Hepatocyte (in vitro differentiated cells): Measurements from ENCODE around the gene SRM. TPM values are rescaled to one million over a fixed set of nuclear protein-coding genes. Genes with fewer than 3 reads are reported as not detected.
"Not testable (repeated sequence)": the region's sequence is repeated elsewhere in the genome, so short reads cannot be mapped to it uniquely, and the experiment has no call there.

Experiments
- DNase-seq: peaks from one replicate; pipeline ENCODE4 v3.0.0-alpha.2; 2016; ENCODE audit warnings: low spot score
- H2AFZ ChIP-seq: fragments of 200-600 bp; sonication (generic); 2 replicates; pipeline ENCODE4 v1.6.0; 2016; ENCODE audit warnings: antibody characterized with exemption, mild to moderate bottlenecking
- H3K27ac ChIP-seq: fragments of 200-600 bp; sonication (generic); 2 replicates; pipeline ENCODE4 v1.5.1; 2016; ENCODE audit warnings: mild to moderate bottlenecking
- H3K27me3 ChIP-seq: fragments of 200-600 bp; sonication (generic); 2 replicates; pipeline ENCODE4 v1.6.1; 2016
- H3K36me3 ChIP-seq: fragments of 200-600 bp; sonication (generic); replicated peaks from 2 replicates; pipeline ENCODE4 v1.5.1; 2016; ENCODE audit warnings: low read depth; ENCODE audit not compliant: insufficient read depth
- H3K4me1 ChIP-seq: fragments of 200-600 bp; sonication (generic); 2 replicates; pipeline ENCODE4 v1.5.1; 2016; ENCODE audit warnings: mild to moderate bottlenecking, moderate library complexity; ENCODE audit not compliant: insufficient read depth
- H3K4me2 ChIP-seq: fragments of 200-600 bp; sonication (generic); 2 replicates; pipeline ENCODE4 v1.6.0; 2016
- H3K4me3 ChIP-seq: fragments of 200-600 bp; sonication (generic); 2 replicates; pipeline ENCODE4 v1.5.1; 2016; ENCODE audit warnings: mild to moderate bottlenecking
- H3K79me2 ChIP-seq: fragments of 200-600 bp; sonication (generic); 2 replicates; pipeline ENCODE4 v1.6.0; 2017; ENCODE audit warnings: mild to moderate bottlenecking
- H3K9me2 ChIP-seq: fragments of 200-600 bp; sonication (generic); replicated peaks from 2 replicates; pipeline ENCODE4 v1.6.0; 2017; ENCODE audit warnings: mild to moderate bottlenecking; ENCODE audit not compliant: insufficient read depth
- H3K9me3 ChIP-seq: fragments of 200-600 bp; sonication (generic); 2 replicates; pipeline ENCODE4 v1.5.1; 2016; ENCODE audit warnings: low read depth, mild to moderate bottlenecking
- H4K20me1 ChIP-seq: fragments of 200-600 bp; sonication (generic); 2 replicates; pipeline ENCODE4 v1.6.0; 2016; ENCODE audit warnings: mild to moderate bottlenecking; ENCODE audit not compliant: insufficient read depth, poor library complexity, severe bottlenecking
- EZH2 ChIP-seq: fragments of 200-600 bp; sonication (generic); IDR thresholded peaks from 2 replicates; pipeline ENCODE4 v1.6.1; 2016; ENCODE audit warnings: antibody characterized with exemption, mild to moderate bottlenecking, borderline replicate concordance
- EZH2phosphoT487 ChIP-seq: fragments of 200-600 bp; sonication (generic); IDR thresholded peaks from one replicate; pipeline ENCODE4 v1.6.1; 2018; ENCODE audit warnings: antibody characterized with exemption, mild to moderate bottlenecking, low read depth, moderate library complexity; ENCODE audit not compliant: unreplicated experiment, severe bottlenecking
- WGBS: methylation state at CpG from one replicate; pipeline ENCODE4 v1.1.6; 2016; ENCODE audit warnings: low lambda C conversion rate; ENCODE audit errors: missing lambda C conversion rate; 5-methylcytosine and 5-hydroxymethylcytosine counted together
- polyA plus RNA-seq: library from polyadenylated mRNA; unstranded; fragments of >200 nt; fragmentation: Nextera tagmentation; extraction: Ambion mirVana; gene quantifications from 2 replicates; pipeline ENCODE4 v1.2.1, GENCODE V29; 2016
- total RNA-seq: library from RNA; depleted of rRNA; stranded (reverse); fragments of >200 nt; gene quantifications from 2 replicates; pipeline ENCODE4 v1.2.3, GENCODE V29; 2014
- TF ChIP-seq, protein P1 (sequence below): fragments of 200-600 bp; sonication (generic); IDR thresholded peaks from 2 replicates; pipeline ENCODE4 v1.5.1; 2016; ENCODE audit warnings: antibody characterized with exemption, mild to moderate bottlenecking; ENCODE audit not compliant: poor library complexity

SRM gene
- total and polyA plus RNA-seq, 2 experiments from 2014 or later, result 22.7 to 186 TPM

DNA sequence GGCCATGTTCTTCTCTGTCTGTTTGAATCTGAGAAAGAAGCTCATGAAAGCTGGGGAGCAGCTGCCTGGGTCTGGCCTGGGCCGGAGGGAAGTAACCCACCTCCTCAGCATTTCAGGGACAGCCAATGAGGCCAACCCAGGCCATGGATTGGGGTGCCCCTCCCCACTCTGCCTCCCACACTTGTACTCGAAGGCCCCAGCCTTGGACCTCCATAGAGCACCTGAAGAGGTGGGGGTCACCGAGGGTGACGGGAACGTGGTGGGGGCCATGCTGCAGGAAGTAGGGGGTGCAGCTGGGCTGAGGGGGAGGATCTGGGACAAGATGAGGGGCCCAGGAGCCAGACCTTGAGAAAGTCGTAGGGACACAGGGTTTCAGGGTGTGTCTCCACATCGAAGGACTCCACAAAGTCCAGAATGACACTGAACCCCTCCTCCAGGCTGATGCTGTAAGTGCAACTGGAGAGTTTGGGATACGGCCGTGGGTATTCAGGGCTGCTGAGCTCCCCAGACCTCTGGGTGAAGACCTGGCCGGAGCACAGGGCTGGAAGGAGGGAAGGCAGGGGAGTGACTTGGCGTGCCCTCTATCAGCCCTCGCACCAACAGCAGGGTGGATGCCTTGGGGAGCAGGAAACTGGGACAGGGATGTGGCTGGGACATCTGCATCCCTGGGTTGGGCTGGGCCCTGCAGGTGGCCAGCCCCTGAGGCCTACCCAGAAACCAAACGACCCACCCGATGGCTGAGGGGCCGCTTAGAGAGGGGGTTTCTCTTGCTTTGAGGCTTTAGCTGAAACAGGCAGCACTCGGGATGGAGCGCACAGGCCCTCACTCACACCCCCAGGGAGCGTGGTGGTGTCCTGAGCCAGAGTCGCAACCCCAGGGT is 16.6 kb downstream of the SRM start:
- no peak overlapping the region for H3K4me3 ChIP-seq
- TF ChIP-seq, protein P1, sequence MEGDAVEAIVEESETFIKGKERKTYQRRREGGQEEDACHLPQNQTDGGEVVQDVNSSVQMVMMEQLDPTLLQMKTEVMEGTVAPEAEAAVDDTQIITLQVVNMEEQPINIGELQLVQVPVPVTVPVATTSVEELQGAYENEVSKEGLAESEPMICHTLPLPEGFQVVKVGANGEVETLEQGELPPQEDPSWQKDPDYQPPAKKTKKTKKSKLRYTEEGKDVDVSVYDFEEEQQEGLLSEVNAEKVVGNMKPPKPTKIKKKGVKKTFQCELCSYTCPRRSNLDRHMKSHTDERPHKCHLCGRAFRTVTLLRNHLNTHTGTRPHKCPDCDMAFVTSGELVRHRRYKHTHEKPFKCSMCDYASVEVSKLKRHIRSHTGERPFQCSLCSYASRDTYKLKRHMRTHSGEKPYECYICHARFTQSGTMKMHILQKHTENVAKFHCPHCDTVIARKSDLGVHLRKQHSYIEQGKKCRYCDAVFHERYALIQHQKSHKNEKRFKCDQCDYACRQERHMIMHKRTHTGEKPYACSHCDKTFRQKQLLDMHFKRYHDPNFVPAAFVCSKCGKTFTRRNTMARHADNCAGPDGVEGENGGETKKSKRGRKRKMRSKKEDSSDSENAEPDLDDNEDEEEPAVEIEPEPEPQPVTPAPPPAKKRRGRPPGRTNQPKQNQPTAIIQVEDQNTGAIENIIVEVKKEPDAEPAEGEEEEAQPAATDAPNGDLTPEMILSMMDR, result no peak
- TF ChIP-seq EZH2phosphoT487 (no peak), EZH2 (no peak)
- no peaks in the 10 kb centered on the region for H4K20me1 ChIP-seq
- no peaks in the 10 kb centered on the region for H3K27me3 ChIP-seq
- no peaks in the 10 kb centered on the region for H3K9me3 ChIP-seq
- no peaks in the 10 kb centered on the region for H3K79me2 ChIP-seq
- no peaks in the 10 kb centered on the region for H3K36me3 ChIP-seq
- WGBS, result 85% methylated on average over 18 of the region's 19 CpGs
- no peak overlapping the region for H2AFZ ChIP-seq
- H3K9me2 ChIP-seq, result no peaks in the 10 kb centered on the region
- H3K4me1 ChIP-seq, result no peaks in the 10 kb centered on the region
- no peak overlapping the region for H3K4me2 ChIP-seq
- DNase-seq, result no peak
- H3K27ac ChIP-seq, result no peak overlapping the region

DNA sequence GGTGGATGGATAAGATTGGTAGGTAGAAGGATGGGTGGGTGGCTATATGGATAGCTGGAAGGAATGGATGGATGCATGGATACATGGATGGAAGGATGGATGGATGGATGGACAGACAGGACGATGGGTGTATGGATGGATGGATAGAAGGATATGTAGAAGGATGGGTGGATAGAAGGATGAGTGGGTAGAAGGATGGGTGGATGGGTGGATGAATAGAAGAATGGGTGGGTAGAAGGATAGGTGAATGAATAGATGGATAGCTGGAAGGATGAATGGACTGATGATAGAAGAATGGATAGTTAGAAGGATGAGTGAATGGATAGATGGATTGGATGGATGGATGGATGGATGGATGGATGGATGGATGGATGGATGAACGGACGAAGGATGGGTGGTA is 17.8 kb downstream of the SRM start:
- Histone ChIP-seq H3K79me2 (no peaks in the 10 kb centered on the region), H3K4me1 (no peaks in the 10 kb centered on the region), H3K36me3 (no peaks in the 10 kb centered on the region), H3K4me3 (no peak overlapping the region), H3K27me3 (no peaks in the 10 kb centered on the region), H3K27ac (no peak overlapping the region), H3K9me2 (no peaks in the 10 kb centered on the region), H2AFZ (no peak overlapping the region), H4K20me1 (no peaks in the 10 kb centered on the region), H3K9me3 (no peaks in the 10 kb centered on the region), H3K4me2 (no peak overlapping the region)
- 85% methylated on average over 3 of the region's 3 CpGs for WGBS
- no peak for DNase-seq
- TF ChIP-seq EZH2, result no peak
- TF ChIP-seq, protein P1, result no peak
- no peak for TF ChIP-seq EZH2phosphoT487

DNA sequence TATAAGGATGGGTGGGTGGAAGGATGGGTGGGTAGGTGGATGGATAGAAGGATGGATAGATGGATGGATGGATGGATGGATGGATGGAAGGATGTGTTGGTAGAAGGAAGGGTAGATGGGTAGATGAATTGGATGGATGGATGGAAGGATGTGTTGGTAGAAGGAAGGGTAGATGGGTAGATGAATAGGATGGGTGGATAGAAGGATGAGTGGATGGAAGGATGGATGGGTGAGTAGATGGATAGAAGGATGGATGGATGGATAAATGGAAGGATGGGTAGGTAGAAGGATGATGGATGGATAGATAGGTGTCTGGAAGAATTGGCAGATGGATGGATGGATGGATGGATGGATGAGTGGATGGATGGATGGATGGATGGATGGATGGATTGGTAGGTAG is 18.8 kb downstream of the SRM start:
- Histone ChIP-seq H3K36me3 (no peaks in the 10 kb centered on the region), H3K9me2 (no peaks in the 10 kb centered on the region), H3K79me2 (no peaks in the 10 kb centered on the region), H3K4me3 (no peak overlapping the region), H3K27me3 (no peaks in the 10 kb centered on the region), H2AFZ (no peak overlapping the region), H3K4me2 (no peak overlapping the region), H3K27ac (no peak overlapping the region), H4K20me1 (no peaks in the 10 kb centered on the region), H3K4me1 (no peaks in the 10 kb centered on the region), H3K9me3 (no peaks in the 10 kb centered on the region)
- DNase-seq, result no peak
- TF ChIP-seq EZH2phosphoT487, result no peak
- TF ChIP-seq EZH2, result no peak
- TF ChIP-seq, protein P1, result no peak

DNA sequence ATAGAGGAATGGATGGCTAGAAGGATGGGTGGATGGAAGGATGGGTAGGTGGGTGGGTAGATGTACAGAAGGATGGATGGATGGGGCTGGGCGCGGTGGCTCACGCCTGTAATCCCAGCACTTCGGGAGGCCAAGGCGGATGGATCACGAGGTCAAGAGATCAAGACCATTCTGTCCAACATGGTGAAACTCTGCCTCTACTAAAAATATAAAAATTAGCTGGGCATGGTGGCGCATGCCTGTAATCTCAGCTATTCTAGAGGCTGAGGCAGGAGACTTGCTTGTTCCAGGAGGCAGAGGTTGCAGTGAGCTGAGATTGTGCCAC is 19.8 kb downstream of the SRM start:
- not testable (repeated sequence) for H3K27me3 ChIP-seq, H3K27ac ChIP-seq, H3K9me3 ChIP-seq, H3K4me3 ChIP-seq, H3K4me2 ChIP-seq, H3K4me1 ChIP-seq, H3K9me2 ChIP-seq, H2AFZ ChIP-seq, H4K20me1 ChIP-seq, H3K36me3 ChIP-seq, H3K79me2 ChIP-seq, DNase-seq
- WGBS, result 87% methylated on average over 7 of the region's 7 CpGs
